ENCODE data around the gene TRIM44. TPM values are rescaled to one million over a fixed set of nuclear protein-coding genes. Genes with fewer than 3 reads are reported as not detected.
"Not testable (repeated sequence)": the region's sequence is repeated elsewhere in the genome, so short reads cannot be mapped to it uniquely, and the experiment has no call there.

The TRIM44 gene
- polyA plus RNA-seq, 1 donor = 40.5 TPM

DNA sequence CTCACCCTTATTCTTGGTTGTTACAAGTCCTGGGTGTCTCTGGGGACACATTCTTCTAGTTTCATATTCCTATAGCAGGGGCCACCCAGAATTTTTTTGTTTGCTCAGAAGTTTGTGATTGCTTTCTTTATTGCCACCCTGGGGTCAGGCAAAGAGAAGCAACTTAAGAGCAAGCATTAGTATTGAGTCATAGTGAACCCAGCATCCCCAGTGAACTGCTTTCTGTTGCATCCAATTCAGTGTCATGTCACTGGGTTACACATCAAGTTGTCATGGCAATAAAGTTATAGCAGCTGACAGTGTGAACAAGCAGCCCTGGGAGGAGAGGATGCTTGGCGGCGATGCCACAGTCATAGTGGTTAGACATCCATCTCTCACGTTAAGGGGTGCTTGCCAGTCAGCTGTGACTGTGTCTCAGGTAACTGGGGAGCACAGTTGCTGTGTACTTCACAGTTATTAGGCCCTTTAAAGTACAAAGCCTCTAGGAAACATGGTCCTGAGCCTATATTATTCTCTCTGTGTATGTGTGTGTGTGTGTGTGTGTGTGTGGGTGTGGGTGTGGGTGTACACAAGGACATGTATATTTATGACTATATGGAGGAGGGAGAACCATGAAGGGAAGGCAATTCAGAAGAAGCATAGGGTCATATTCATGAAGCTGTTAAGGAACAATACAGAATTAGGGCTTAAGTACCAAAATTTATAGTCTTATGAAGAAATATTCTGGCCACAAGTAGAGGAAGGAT lies 52.5 kb downstream of the TRIM44 start:
- H3K9me3 ChIP-seq (ENCODE audit: control insufficient read depth, low read depth, low read length) = no peaks in the 10 kb centered on the region
- H3K36me3 ChIP-seq (ENCODE audit: control insufficient read depth, insufficient read depth, low read length) = no peaks in the 10 kb centered on the region
- no peak overlapping the region for H3K27ac ChIP-seq (ENCODE audit: low read length)
- H3K27me3 ChIP-seq (ENCODE audit: control insufficient read depth, insufficient read depth, low read length) = no peaks in the 10 kb centered on the region
- no peaks in the 10 kb centered on the region for H3K4me1 ChIP-seq (ENCODE audit: control insufficient read depth, insufficient read depth, low read length)
- no peak overlapping the region for H3K4me3 ChIP-seq (ENCODE audit: low read length)
- WGBS (ENCODE audit: insufficient coverage, low lambda C conversion rate) = no CpG with 5 or more reads among the region's 3 CpGs
- DNase-seq = peak in 1 of 2 donors; percentile 5

DNA sequence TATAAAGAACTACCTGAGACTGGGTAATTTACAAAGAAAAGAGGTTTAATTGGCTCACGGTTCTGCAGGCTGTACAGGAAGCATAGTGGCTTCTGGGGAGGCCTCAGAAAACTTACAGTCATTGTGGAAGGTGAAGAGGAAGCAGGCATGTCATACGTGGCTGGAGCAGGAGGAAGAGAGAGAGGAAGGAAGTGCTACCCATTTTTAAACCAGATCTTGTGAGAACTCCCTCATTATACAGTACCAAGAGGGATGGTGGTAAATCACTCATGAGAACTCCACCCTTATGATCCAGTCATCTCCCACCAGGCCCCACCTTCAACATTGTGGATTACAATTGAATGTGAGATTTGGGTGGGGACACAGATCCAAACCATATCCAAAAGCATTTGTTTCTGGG lies 53.1 kb downstream of the TRIM44 start:
- not testable (repeated sequence) for H3K4me1 ChIP-seq (ENCODE audit: control insufficient read depth, insufficient read depth, low read length); DNase-seq; H3K27me3 ChIP-seq (ENCODE audit: control insufficient read depth, insufficient read depth, low read length); H3K36me3 ChIP-seq (ENCODE audit: control insufficient read depth, insufficient read depth, low read length); H3K4me3 ChIP-seq (ENCODE audit: low read length); H3K9me3 ChIP-seq (ENCODE audit: control insufficient read depth, low read depth, low read length); H3K27ac ChIP-seq (ENCODE audit: low read length)
- WGBS (ENCODE audit: insufficient coverage, low lambda C conversion rate) = no CpG with 5 or more reads among the region's 2 CpGs

DNA sequence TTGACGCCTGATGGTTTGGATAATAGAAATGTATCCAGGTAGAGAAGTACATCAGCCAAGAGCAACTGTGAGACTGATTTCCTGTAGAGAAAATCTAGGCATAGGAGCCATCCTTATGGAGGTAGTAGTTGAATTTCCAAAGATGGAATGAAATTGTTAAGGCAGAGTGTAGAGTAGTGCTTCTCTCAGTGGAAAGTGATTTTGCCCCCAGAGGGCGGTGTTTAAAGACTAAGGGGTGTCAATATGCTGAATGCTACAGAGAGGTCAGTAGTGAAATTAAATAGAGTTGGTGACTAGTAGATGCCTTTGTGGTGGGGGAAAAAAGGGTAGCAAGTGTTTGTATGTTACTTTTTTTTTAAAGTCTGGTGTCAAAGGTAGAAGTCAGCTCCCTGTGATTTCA lies 54.5 kb downstream of the TRIM44 start:
- no peak overlapping the region for H3K27ac ChIP-seq (ENCODE audit: low read length)
- no peaks in the 10 kb centered on the region for H3K4me1 ChIP-seq (ENCODE audit: control insufficient read depth, insufficient read depth, low read length)
- no peak overlapping the region for H3K4me3 ChIP-seq (ENCODE audit: low read length)
- WGBS (ENCODE audit: insufficient coverage, low lambda C conversion rate) = 100% methylated on average over 1 of the region's 2 CpGs
- no peaks in the 10 kb centered on the region for H3K36me3 ChIP-seq (ENCODE audit: control insufficient read depth, insufficient read depth, low read length)
- H3K9me3 ChIP-seq (ENCODE audit: control insufficient read depth, low read depth, low read length) = no peaks in the 10 kb centered on the region
- DNase-seq = no peak
- no peaks in the 10 kb centered on the region for H3K27me3 ChIP-seq (ENCODE audit: control insufficient read depth, insufficient read depth, low read length)

DNA sequence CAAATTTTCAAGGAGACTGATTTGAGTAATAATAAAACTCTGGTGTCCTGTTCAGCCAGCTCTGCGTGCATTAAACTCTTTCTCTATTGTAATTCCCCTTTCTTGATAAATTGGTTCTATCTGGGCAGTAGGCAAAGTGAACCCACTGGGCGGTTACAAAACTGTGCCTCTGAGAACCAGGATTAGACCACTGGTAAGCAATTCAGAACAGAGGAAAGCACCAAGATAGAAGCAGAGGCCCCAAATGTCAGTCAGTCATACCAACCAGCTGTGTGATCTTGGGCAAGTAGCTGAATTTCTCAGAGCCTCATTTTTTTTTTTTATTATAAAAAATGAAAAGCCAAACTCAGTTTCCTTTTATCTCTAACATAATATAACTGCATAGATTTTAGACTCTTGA lies 54.9 kb downstream of the TRIM44 start:
- Histone ChIP-seq H3K27me3 (ENCODE audit: control insufficient read depth, insufficient read depth, low read length) (no peaks in the 10 kb centered on the region), H3K36me3 (ENCODE audit: control insufficient read depth, insufficient read depth, low read length) (no peaks in the 10 kb centered on the region), H3K4me3 (ENCODE audit: low read length) (no peak overlapping the region), H3K27ac (ENCODE audit: low read length) (no peak overlapping the region), H3K4me1 (ENCODE audit: control insufficient read depth, insufficient read depth, low read length) (no peaks in the 10 kb centered on the region), H3K9me3 (ENCODE audit: control insufficient read depth, low read depth, low read length) (no peaks in the 10 kb centered on the region)
- WGBS (ENCODE audit: insufficient coverage, low lambda C conversion rate) = no CpG with 5 or more reads among the region's 2 CpGs
- DNase-seq = no peak

DNA sequence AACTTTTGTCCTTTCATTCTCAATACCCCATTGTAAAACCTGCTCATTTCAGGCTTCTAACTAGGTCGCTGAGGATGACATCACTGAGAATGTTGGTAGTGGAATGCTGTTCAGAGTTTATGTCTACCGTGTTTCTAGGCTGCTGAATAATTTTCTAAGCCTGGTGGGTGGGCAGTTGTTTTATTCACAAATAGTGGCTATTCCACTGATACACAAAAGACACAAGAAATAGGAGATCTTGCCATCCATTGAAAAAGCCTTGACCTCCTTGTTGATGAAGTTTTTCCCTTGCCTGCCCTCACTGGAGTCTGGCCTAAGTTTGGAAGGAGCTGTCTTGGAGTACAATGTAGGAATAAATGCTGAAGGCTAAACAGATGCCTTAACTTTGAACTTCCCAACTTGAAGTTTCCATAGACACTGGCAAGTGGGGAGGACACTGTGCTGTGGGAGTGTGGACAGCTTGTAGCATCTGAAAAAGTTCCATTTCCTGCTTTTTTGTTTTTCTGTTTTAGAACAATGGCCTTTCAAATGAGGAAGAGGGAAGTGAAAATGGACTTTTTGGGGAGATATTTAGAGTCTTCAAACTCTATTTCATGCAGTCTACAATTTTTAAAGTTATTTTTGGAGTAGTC lies 59.2 kb downstream of the TRIM44 start:
- Histone ChIP-seq H3K27ac (ENCODE audit: low read length) (no peak overlapping the region), H3K9me3 (ENCODE audit: control insufficient read depth, low read depth, low read length) (no peaks in the 10 kb centered on the region), H3K4me1 (ENCODE audit: control insufficient read depth, insufficient read depth, low read length) (no peaks in the 10 kb centered on the region), H3K4me3 (ENCODE audit: low read length) (no peak overlapping the region), H3K36me3 (ENCODE audit: control insufficient read depth, insufficient read depth, low read length) (peaks cover 4% of the 10 kb centered on the region), H3K27me3 (ENCODE audit: control insufficient read depth, insufficient read depth, low read length) (no peaks in the 10 kb centered on the region)
- WGBS (ENCODE audit: insufficient coverage, low lambda C conversion rate) = 80% methylated on average over 1 of the region's 2 CpGs
- DNase-seq = no peak

DNA sequence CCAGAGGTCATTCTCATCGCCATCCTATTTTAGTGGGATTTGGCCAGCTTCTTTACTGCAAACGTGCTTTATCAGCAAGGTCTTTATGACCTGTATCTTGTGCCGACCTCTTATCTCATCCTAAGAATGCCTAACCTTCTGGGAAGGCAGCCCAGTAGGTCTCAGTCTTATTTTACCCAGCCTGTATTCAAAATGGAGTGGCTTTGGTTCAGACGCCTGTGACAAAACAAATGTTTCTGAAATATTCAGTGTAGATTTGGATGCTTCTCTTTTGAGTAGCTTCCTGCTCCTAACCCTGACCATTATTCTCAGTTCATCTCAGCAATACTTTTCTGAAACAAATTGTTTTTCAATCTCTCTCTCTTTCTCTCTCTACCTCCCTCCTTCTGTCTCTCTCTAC lies 60.1 kb downstream of the TRIM44 start:
- Histone ChIP-seq H3K27ac (ENCODE audit: low read length) (no peak overlapping the region), H3K27me3 (ENCODE audit: control insufficient read depth, insufficient read depth, low read length) (no peaks in the 10 kb centered on the region), H3K4me3 (ENCODE audit: low read length) (no peak overlapping the region), H3K36me3 (ENCODE audit: control insufficient read depth, insufficient read depth, low read length) (peaks cover 10% of the 10 kb centered on the region), H3K4me1 (ENCODE audit: control insufficient read depth, insufficient read depth, low read length) (no peaks in the 10 kb centered on the region), H3K9me3 (ENCODE audit: control insufficient read depth, low read depth, low read length) (no peaks in the 10 kb centered on the region)
- no peak for DNase-seq
- WGBS (ENCODE audit: insufficient coverage, low lambda C conversion rate) = no CpG with 5 or more reads among the region's 4 CpGs

DNA sequence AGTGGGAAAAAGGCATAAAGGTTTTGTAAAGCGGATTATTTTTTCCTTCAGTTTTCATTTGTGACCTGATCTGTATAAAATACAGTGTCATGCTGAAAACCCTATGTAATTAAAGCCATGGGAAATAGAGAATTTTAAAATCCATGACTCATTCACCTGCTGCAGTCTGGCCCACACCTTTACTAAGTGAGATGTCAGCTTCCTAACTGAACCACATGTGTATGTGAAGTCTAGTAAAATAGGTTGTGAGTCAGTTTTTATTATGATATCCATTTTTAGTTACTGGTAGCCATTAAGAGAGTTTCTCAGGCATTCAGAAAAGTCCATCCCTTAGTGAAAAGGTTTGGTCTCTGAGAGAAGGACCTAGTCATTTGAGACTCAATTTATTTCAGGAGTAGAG lies 60.9 kb downstream of the TRIM44 start:
- Histone ChIP-seq H3K36me3 (ENCODE audit: control insufficient read depth, insufficient read depth, low read length) (peaks cover 14% of the 10 kb centered on the region), H3K4me1 (ENCODE audit: control insufficient read depth, insufficient read depth, low read length) (no peaks in the 10 kb centered on the region), H3K4me3 (ENCODE audit: low read length) (no peak overlapping the region), H3K27ac (ENCODE audit: low read length) (no peak overlapping the region), H3K9me3 (ENCODE audit: control insufficient read depth, low read depth, low read length) (no peaks in the 10 kb centered on the region), H3K27me3 (ENCODE audit: control insufficient read depth, insufficient read depth, low read length) (no peaks in the 10 kb centered on the region)
- no peak for DNase-seq
- 100% methylated on average over 1 of the region's 1 CpG for WGBS (ENCODE audit: insufficient coverage, low lambda C conversion rate)

DNA sequence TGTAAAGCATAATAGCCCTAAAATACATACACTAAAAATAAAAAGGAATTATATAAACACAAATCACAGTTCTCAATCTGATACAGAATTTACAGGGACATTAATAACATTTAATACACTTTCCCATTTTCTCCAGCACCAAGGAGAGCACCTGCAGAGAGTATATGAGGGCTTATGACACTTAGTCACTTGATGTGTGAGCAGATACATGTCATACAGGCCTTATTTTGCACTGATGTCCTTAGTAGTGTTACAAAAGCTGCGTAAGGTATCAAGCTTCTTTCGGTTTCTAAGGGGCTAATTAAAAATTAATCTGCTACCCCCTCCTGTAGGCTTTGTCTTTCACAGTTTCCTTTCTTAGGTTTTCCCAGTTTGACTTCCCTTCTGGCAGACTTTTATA lies 61.3 kb downstream of the TRIM44 start:
- Histone ChIP-seq H3K36me3 (ENCODE audit: control insufficient read depth, insufficient read depth, low read length) (peaks cover 17% of the 10 kb centered on the region), H3K4me1 (ENCODE audit: control insufficient read depth, insufficient read depth, low read length) (no peaks in the 10 kb centered on the region), H3K27ac (ENCODE audit: low read length) (no peak overlapping the region), H3K4me3 (ENCODE audit: low read length) (no peak overlapping the region), H3K9me3 (ENCODE audit: control insufficient read depth, low read depth, low read length) (no peaks in the 10 kb centered on the region), H3K27me3 (ENCODE audit: control insufficient read depth, insufficient read depth, low read length) (no peaks in the 10 kb centered on the region)
- WGBS (ENCODE audit: insufficient coverage, low lambda C conversion rate) = no CpG with 5 or more reads among the region's 2 CpGs
- peak in 1 of 2 donors; percentile 20 for DNase-seq

DNA sequence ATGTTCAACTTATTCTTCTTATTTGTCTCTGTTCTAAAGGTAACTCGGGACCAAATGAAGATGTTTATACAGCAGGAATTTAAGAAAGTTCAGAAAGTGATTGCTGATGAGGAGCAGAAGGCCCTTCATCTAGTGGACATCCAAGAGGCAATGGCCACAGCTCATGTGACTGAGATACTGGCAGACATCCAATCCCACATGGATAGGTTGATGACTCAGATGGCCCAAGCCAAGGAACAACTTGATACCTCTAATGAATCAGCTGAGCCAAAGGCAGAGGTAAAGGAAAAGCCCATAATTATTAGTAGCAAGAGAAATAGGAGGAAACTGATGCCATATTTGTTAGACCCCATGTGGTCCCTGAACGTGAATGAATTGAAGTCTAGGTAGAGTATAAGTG lies 63.3 kb downstream of the TRIM44 start:
- DNase-seq = no peak
- peaks cover 7% of the 10 kb centered on the region for H3K9me3 ChIP-seq (ENCODE audit: control insufficient read depth, low read depth, low read length)
- no peaks in the 10 kb centered on the region for H3K27me3 ChIP-seq (ENCODE audit: control insufficient read depth, insufficient read depth, low read length)
- H3K4me1 ChIP-seq (ENCODE audit: control insufficient read depth, insufficient read depth, low read length) = no peaks in the 10 kb centered on the region
- H3K27ac ChIP-seq (ENCODE audit: low read length) = no peak overlapping the region
- peaks cover 22% of the 10 kb centered on the region for H3K36me3 ChIP-seq (ENCODE audit: control insufficient read depth, insufficient read depth, low read length)
- no peak overlapping the region for H3K4me3 ChIP-seq (ENCODE audit: low read length)
- no CpG with 5 or more reads among the region's 2 CpGs for WGBS (ENCODE audit: insufficient coverage, low lambda C conversion rate)

DNA sequence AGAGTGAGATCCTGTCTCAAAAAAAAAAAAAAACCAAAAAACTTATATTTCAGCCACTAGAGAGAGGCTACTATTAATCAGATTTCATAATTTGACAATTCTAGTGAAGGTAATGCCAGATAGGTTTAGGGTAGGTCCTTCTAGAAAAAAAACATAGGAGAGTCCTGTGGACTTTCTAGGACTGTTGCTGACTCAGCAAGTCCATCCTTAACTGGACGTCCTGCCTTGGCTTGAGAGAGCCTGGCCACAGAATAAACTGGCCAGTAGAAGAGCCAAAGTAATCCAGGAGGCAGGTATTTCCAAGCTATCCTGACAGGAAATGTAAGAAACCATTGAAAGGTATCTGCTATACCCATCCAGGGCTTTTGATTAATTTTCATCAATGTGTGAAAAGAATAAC lies 64.6 kb downstream of the TRIM44 start:
- DNase-seq = no peak
- H3K4me1 ChIP-seq (ENCODE audit: control insufficient read depth, insufficient read depth, low read length) = no peaks in the 10 kb centered on the region
- H3K36me3 ChIP-seq (ENCODE audit: control insufficient read depth, insufficient read depth, low read length) = peaks cover 22% of the 10 kb centered on the region
- H3K4me3 ChIP-seq (ENCODE audit: low read length) = no peak overlapping the region
- H3K27me3 ChIP-seq (ENCODE audit: control insufficient read depth, insufficient read depth, low read length) = no peaks in the 10 kb centered on the region
- H3K9me3 ChIP-seq (ENCODE audit: control insufficient read depth, low read depth, low read length) = peaks cover 9% of the 10 kb centered on the region
- H3K27ac ChIP-seq (ENCODE audit: low read length) = no peak overlapping the region
- no CpG with 5 or more reads among the region's 1 CpG for WGBS (ENCODE audit: insufficient coverage, low lambda C conversion rate)

DNA sequence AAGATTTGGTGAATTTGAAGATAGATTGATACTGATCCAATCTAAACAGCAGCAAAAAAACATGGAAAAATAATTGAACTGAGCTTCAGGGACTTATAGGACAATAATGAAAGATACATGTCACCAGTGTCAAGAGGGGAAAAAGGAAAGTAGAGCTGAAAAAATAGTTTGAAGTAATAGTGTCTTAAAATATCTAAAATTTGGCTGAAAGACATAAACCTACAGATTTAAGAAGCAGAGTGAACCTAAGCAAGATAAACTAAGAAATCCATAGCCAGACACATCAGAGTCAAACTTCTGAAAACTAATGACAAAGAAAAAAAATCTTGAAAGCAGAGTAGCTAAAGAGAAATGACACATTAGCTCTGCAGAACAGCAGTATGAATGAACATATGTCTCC lies 67.7 kb downstream of the TRIM44 start:
- Histone ChIP-seq H3K27me3 (ENCODE audit: control insufficient read depth, insufficient read depth, low read length) (no peaks in the 10 kb centered on the region), H3K9me3 (ENCODE audit: control insufficient read depth, low read depth, low read length) (peaks cover 13% of the 10 kb centered on the region)

More for the DNA sequence above, 67.7 kb downstream of the TRIM44 start:
- Histone ChIP-seq H3K4me1 (ENCODE audit: control insufficient read depth, insufficient read depth, low read length) (peaks cover 7% of the 10 kb centered on the region), H3K4me3 (ENCODE audit: low read length) (no peak overlapping the region), H3K36me3 (ENCODE audit: control insufficient read depth, insufficient read depth, low read length) (peaks cover 22% of the 10 kb centered on the region), H3K27ac (ENCODE audit: low read length) (no peak overlapping the region)
- DNase-seq = no peak

Measured in large intestine (tissue), 3 donors.